ENCODE measurements around the gene ACACA.
"Not testable (repeated sequence)": the region's sequence is repeated elsewhere in the genome, so short reads cannot be mapped to it uniquely, and the experiment has no call there.

ACACA gene

GRCh38 chr17:37098152-37098551 is 308.5 kb downstream of the ACACA start:
- DNase-seq (ENCODE audit: low spot score), result no peak

DNA sequence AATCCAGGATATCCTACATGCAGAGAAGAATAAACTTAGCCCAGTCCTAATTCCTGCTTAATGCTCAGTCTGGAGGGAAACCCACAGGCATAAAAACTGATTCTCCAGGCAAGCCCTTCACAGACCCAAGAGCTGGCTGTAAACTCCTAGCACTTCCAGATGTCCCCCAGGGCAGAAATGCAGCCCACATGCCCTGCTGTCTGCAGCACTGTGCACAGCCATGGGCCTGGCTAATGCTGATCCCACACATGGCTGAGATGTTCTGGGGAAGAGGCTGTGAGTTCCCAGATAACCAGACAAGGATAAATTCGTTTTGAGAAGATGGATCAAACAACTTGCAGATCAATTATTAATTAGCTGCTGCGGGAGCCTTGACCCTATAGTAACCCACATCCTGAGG is 309.5 kb downstream of the ACACA start:
- DNase-seq (ENCODE audit: low spot score), result no peak

GRCh38 chr17:37096071-37096470 is 310.6 kb downstream of the ACACA start:
- no peak for DNase-seq (ENCODE audit: low spot score)

- DNase-seq (ENCODE audit: low spot score), result no peak
Measured at GRCh38 chr17:37094391-37094790, 312.2 kb downstream of the ACACA start.

GRCh38 chr17:37092701-37093100 is 313.9 kb downstream of the ACACA start:
- DNase-seq (ENCODE audit: low spot score), result no peak

DNA sequence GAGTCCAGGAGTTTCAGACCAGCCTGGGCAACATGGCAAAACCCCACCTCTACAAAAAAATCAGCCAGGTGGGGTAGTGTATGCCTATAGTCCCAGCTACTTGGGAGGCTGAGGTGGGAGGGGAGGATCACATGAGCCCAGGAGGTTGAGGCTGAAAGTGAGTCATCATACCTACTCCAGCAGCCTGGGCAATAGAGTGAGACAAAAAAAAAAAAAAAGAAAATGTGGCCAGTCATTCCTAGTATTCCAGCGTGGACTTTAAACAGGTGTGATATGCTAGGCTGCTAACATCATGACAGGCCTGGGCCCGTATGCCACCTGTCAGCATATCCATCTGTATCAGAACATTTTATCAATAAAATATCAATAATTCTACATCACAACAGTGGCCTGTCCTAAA is 314.6 kb downstream of the ACACA start:
- DNase-seq (ENCODE audit: low spot score), result no peak

DNA sequence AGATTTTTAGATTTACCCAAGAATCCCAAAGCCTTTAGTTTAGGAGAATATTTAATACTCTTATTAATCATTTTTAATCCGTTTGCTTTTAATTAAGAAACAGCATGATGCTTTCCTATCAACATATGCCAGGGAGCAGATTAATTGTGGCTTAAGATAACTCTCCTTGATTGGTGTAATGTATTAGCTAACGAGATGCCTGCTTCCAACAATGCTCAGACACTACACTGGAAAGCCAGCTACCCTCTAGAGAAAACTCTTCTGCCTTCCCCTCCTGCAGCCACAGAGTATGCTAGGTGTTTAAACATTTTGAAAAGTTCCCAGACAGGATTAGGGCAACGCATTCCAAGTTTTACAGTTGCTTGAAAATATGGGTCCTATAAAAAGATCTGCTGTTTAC is 315.7 kb downstream of the ACACA start:
- no peak for DNase-seq (ENCODE audit: low spot score)

- no peak for DNase-seq (ENCODE audit: low spot score)
Measured at GRCh38 chr17:37089956-37090355, 316.7 kb downstream of the ACACA start.

DNA sequence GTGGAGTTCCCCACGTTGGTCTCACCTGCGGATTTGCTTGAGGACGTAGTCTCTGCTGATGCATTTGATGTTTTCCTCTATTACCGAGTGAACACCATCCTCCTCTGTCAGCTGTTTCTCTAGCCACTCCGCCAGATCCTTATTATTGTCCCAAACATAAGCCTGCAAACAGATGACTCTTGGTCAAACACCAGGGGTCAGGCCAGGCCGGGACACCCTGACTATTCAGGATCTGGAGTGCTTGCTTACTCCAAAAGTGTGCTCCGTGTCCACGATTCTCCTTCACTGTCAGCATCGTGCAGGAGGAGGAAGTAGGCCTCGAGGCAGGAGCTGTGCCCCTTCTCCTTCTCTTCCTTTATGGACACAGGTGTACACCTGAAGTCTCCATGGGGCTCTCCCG is 317.7 kb downstream of the ACACA start:
- no peak for DNase-seq (ENCODE audit: low spot score)

DNA sequence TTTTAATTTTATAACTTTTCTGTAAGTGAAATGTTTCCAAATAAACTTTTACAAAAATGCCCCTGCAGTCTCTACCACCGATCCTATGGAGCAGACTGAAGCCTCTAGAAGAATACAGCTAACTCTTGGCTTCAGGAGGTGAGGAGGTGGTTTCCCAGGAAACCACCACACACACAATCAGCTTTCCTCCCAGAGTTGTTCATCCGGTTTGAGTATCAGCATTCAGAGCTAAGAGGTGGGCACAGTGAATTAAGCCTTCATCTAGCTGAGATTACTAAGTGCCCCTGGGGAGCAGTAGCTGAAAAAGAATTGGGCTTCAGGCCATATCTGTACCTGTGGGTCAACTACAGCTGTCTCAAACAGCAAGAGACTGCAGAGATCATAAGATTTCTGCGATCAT is 318.2 kb downstream of the ACACA start:
- no peak for DNase-seq (ENCODE audit: low spot score)

DNA sequence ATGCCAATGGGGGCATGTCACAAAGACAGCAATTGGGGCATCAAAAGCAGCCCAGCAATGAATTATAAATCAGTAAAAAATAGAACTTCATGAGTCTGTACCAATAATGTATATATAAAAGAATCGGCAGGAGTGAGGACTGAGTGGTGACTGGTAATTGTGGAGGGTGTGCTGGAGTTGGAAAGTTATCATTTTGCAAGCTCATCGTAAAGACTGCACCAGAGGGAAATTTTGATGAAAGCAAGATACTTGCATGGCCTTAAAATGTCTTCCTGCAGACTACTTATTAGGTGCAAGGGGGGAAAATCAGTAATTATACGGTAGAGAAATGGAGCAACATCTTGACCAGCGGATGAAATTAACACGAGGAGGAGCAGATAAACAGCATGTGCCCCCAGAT is 319.0 kb downstream of the ACACA start:
- DNase-seq (ENCODE audit: low spot score), result no peak

GRCh38 chr17:37086948-37087347 is 319.7 kb downstream of the ACACA start:
- no peak for DNase-seq (ENCODE audit: low spot score)

GRCh38 chr17:37086334-37086733 is 320.3 kb downstream of the ACACA start:
- no peak for DNase-seq (ENCODE audit: low spot score)

DNA sequence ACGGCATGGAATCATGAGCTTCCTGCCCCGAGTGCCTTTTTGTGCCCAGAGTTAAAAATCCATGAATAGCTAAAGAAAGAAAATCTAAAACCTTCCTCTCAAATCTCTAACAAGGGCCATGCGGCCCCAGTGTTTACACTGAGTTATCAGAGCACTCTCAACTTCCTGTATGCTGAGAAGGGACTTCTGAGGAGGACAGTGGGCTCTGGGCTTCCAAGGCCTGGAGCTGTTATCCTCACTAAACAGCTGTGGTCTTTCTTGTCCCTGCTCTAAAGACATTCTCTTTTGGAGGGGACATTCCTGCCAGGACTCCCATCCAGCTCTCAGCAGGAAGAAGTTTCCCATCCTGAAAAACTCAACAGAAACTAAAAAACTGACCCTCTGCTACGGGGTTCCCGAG is 322.3 kb downstream of the ACACA start:
- no peak for DNase-seq (ENCODE audit: low spot score)

- DNase-seq (ENCODE audit: low spot score), result no peak
Measured at GRCh38 chr17:37083456-37083855, 323.2 kb downstream of the ACACA start.

- DNase-seq (ENCODE audit: low spot score), result no peak
Measured at GRCh38 chr17:37082985-37083384, 323.7 kb downstream of the ACACA start.

DNA sequence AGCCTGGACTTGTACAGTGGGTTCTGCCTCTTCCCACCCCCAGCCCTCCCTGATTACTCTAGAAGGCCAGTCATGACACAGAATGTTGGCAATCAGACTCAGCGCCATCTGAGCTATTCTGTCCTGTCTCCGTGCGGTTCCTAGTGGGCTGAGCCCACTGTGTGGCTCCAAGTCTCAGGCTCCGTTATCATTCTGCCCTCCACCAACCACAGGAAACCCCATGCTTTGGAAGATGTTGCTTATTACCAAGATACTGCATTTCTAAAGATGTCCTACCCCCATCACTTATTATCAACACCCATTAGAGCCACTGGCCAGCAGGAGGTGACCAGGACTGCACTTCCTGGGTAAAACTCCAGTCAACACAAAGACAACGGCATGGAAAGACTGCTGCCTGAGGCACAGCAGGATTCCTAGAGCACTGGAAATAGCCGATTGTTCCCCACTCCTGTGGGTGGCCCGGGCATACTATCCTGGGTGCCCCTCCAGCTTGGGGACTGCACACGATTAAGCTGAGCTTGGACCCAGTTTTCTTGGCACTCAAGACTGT is 324.2 kb downstream of the ACACA start:
- DNase-seq (ENCODE audit: low spot score), result no peak

DNA sequence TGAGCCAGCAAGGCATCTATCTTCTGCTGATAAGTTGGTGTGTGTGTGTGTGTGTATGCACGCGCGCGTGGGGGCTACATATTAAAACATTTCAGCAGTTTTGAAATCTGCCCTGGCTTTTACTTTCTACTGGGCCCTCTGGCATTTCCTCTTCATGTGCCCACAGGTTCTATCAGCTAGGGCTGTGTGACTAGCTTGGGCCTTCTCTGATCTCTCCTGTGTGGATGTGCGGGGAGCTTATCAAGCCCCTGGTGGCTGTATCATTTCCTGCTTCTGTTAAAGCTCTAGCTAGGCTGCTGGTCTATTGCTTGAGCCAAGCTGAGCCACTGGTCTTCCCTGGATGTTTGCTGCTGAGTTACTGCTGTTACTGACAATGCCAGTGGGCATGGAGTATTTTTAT is 325.3 kb downstream of the ACACA start:
- DNase-seq (ENCODE audit: low spot score), result no peak

- DNase-seq (ENCODE audit: low spot score), result no peak
Measured at GRCh38 chr17:37079735-37080134, 326.9 kb downstream of the ACACA start.

DNA sequence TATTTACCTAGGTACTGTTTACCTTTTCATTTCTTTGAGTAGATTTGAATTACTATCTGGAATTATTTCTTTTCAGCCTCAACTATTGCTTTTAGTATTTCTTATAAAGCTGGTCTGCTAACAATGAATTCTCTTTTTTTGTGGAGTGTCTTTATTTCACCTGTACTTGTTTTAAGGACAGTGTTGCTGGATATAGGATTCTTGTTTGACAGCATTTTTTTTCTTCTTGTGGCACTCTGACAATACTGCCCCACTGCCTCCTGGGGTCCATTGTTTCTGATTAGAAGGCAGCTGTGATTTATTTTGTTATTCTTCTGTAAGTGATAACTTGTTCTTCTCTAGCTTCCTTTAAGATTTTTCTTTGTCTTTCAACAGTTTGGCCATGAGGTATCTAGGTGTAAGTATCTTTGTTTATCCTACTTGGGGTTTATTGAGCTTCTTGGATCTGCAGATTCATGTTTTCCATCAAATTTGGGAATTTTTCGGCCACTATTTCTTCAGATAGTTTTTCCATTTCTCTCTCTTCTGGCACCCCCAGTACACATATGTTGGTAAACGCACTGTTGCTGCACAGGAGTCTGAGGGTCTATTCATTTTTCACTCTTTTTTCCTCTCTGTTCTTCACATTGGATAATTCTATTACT is 327.4 kb downstream of the ACACA start:
- no peak for DNase-seq (ENCODE audit: low spot score)

DNA sequence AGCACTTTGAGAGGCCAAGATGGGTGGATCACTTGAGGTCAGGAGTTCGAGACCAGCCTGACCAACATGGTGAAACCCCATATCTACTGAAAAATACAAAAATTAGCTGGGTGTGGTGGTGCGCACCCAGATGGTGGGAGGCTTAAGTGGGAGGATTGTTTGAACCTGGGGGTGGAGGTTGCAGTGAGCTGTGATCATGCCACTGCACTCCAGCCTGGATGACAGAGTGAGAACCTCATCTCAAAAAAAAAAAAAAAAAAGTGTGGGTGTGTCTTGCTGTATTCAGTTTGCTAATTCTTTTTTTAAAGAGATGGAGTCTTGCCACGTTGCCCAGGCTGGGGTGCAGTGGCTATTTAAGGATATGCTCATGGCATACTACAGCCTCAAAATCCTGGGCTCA is 333.2 kb downstream of the ACACA start:
- DNase-seq (ENCODE audit: low spot score), result not testable (repeated sequence)

DNA sequence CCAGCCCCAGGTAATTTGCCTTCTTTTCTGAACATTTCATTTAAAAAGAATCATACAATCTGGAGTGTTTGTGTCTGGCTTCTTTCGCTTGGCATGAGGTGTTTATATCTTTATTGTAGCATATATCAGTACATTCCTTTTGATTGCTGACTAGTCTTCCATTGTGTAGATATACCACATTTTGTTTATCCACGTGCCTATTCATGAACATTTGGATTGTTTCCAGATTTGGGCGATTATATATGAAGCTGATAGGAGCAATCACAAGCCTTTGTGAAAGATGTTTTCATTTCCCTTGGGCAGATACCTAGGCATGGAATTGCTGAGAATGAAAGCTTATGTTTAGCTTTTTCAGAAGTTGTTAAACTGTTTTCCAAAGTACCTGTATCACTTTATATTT is 337.5 kb downstream of the ACACA start:
- DNase-seq (ENCODE audit: low spot score), result no peak

GRCh38 chr17:37068266-37068665 is 338.4 kb downstream of the ACACA start:
- no peak for DNase-seq (ENCODE audit: low spot score)

DNA sequence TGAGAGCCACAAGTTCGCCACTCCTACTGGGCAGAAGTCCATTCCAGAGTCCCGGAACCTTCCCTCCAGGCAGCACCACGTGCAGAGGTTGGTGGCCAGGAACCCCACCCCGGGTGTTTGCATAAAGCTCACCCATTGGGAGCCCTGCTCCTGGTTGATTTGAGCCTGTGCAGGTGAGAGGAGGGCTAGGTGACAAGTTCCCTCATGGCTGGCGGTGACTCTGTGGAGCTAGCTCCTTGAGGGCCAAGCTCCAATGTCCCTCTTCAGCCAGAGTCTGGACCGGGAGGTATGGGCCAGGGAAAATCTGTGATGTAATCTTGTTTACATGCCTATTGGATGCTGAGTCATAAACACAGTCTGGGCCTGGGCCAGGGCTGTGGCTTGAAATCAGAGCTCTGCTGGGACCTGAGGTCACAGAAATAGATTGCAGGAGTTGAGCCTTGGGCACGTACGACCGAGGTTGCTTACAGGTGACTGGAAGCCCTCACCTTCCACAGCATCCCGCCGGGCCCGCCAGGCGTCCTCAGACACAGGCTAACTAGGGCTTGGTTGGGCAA is 339.0 kb downstream of the ACACA start:
- no peak for DNase-seq (ENCODE audit: low spot score)

Data from cerebellar cortex (tissue), 1 donor.